Pancreas (tissue), 10 donors: ENCODE results near the gene CLTRN. TPM values are rescaled to one million over a fixed set of nuclear protein-coding genes. Genes with fewer than 3 reads are reported as not detected.

Source experiments
- ATAC-seq, 4 donors: fragments of 200-7000 bp; cut with Tn5 transposase; one replicate each; pipeline versions ENCODE4 v1.8.0 to v1.9.1; 2020; ENCODE audit warnings: mild to moderate bottlenecking in 4 of 4, moderate library complexity in 4 of 4
- DNase-seq, 6 donors: peaks; one replicate each; pipeline ENCODE4 v3.0.0-alpha.2; 2020
- FAIRE-seq: peaks from 2 replicates; lab custom pipeline; 2012; peaks lifted over from hg19 to GRCh38; lab: Jason Lieb, UNC
- H3K27ac ChIP-seq, 4 donors: fragments of 200-600 bp; sonication (generic); 1 replicate in 3 of 4; 2 replicates in 1 of 4; pipeline versions ENCODE4 v1.5.0 to v1.8.0; 2020
- H3K27me3 ChIP-seq, 4 donors: fragments of 200-600 bp; one replicate each; pipeline ENCODE4 v1.8.0; 2021
- H3K36me3 ChIP-seq, 3 donors: fragments of 200-600 bp; sonication (generic) in 1 of 3; one replicate each; pipeline versions ENCODE4 v1.5.0 to v1.8.0; 2020 to 2021
- H3K4me1 ChIP-seq, 3 donors: fragments of 200-600 bp; one replicate each; pipeline ENCODE4 v1.8.0; 2021
- H3K4me3 ChIP-seq, 4 donors: fragments of 200-600 bp; sonication (generic) in 2 of 4; one replicate each; pipeline versions ENCODE4 v1.5.0 to v1.8.0; 2020 to 2021
- H3K9me3 ChIP-seq, 4 donors: fragments of 200-600 bp; one replicate each; pipeline ENCODE4 v1.8.0; 2021
- CTCF ChIP-seq, 4 donors: fragments of 200-600 bp; sonication (generic) in 3 of 4; IDR thresholded peaks; one replicate each; pipeline versions ENCODE4 v1.5.0 to v1.8.0; 2021; ENCODE audit warnings: antibody characterized with exemption in 4 of 4
- WGBS, 2 donors: extraction: QIAGEN DNeasy Blood & Tissue Kit; methylation state at CpG; one replicate each; pipeline ENCODE4 v1.1.7; 2013; 5-methylcytosine and 5-hydroxymethylcytosine counted together
- intact Hi-C, 3 donors: fragments of 100-400 bp; cut with DNase I; formaldehyde crosslinking; loops; one replicate each; pipeline versions ENCODE4 v1.11.1 to v1.14.2; 2022
- polyA plus RNA-seq, 2 donors: library from polyadenylated mRNA; stranded (reverse); fragments of 200-250 nt; gene quantifications; one replicate each; pipeline ENCODE4 v1.2.3, GENCODE V29; 2013
- total RNA-seq, 6 donors: library from RNA; stranded (reverse); fragmentation: NEBNext Ultra II Directional in 4 of 6; extraction: Animal tissue kit (Norgen Biotek cat#: 25700) in 4 of 6; gene quantifications; one replicate each; pipeline versions ENCODE4 v1.2.1 to v1.2.4, GENCODE V29; 2021 to 2023
- donor health status: healthy with polysubstance abuse.
- donor health status: DM: no; HTN: no; CAD: no; lungs with moderate emphysema.
- donor health status: DM: no; HTN: no; CAD: no.
- donor health status: control.
- donor health status: control.
- donor health status: Bipolar disorder and iron deficiency.
- donor health status: DM: yes; HTN: yes; CAD: no.
- donor health status: DM: no; HTN: no; CAD: no.
- donor health status: DM: no; HTN: no; CAD: no.
- donor health status: DM: yes; HTN: yes; CAD: no.

CLTRN gene
- total and polyA plus RNA-seq, 8 donors = 0.79 to 14.6 (median 2.6) TPM

- DNase-seq (no peak), ATAC-seq (no peak), FAIRE-seq (no peak)
- Histone ChIP-seq H3K36me3 (no peaks in the 10 kb centered on the region), H3K4me1 (no peaks in the 10 kb centered on the region), H3K27me3 (peaks cover 0 to 26% (median 0%) of the 10 kb centered on the region in 4 donors), H3K4me3 (no peak overlapping the region), H3K9me3 (no peaks in the 10 kb centered on the region), H3K27ac (no peak overlapping the region)
- 55 to 77% methylated on average over 4 of the region's 4 CpGs for WGBS, 2 donors
- intact Hi-C loops = no loop called here
- no peak for TF ChIP-seq CTCF (IDR thresholded peaks at IDR 0.05)
Measured at GRCh38 chrX:15599461-15599860, 65.1 kb downstream of the CLTRN start.

- H3K9me3 ChIP-seq = no peaks in the 10 kb centered on the region
- no peak for FAIRE-seq
- H3K27me3 ChIP-seq = peaks cover 0 to 26% (median 3%) of the 10 kb centered on the region in 4 donors
- TF ChIP-seq CTCF (IDR thresholded peaks at IDR 0.05) = no peak
- no peak overlapping the region for H3K4me3 ChIP-seq
- intact Hi-C loops = no loop called here
- ATAC-seq = no peak
- no peaks in the 10 kb centered on the region for H3K4me1 ChIP-seq
- no peaks in the 10 kb centered on the region for H3K36me3 ChIP-seq
- WGBS, 2 donors = 78 to 79% methylated on average over 3 of the region's 3 CpGs
- DNase-seq = no peak
- no peak overlapping the region for H3K27ac ChIP-seq
Measured at GRCh38 chrX:15598026-15598425, 66.6 kb downstream of the CLTRN start.

- Histone ChIP-seq H3K36me3 (no peaks in the 10 kb centered on the region), H3K27ac (no peak overlapping the region), H3K4me1 (no peaks in the 10 kb centered on the region), H3K4me3 (no peak overlapping the region), H3K9me3 (no peaks in the 10 kb centered on the region), H3K27me3 (peaks cover 0 to 26% (median 3%) of the 10 kb centered on the region in 4 donors)
- WGBS, 2 donors = 27 to 40% methylated on average over 2 of the region's 2 CpGs
- ATAC-seq (no peak), FAIRE-seq (no peak), DNase-seq (no peak)
- no peak for TF ChIP-seq CTCF (IDR thresholded peaks at IDR 0.05)
- intact Hi-C loops = no loop called here
Measured at GRCh38 chrX:15594371-15594770, 70.2 kb downstream of the CLTRN start.

GRCh38 chrX:15579778-15580747 is 84.5 kb downstream of the CLTRN start:
- Histone ChIP-seq H3K9me3 (no peaks in the 10 kb centered on the region), H3K4me1 (peaks cover 0 to 8% (median 0%) of the 10 kb centered on the region in 3 donors), H3K27me3 (peaks cover 0 to 12% (median 2%) of the 10 kb centered on the region in 4 donors), H3K4me3 (no peak overlapping the region), H3K27ac (no peak overlapping the region), H3K36me3 (no peaks in the 10 kb centered on the region)
- FAIRE-seq (no peak), DNase-seq (peak in 5 of 6 donors; percentile 5 to 53 (median 18)), ATAC-seq (peak; percentile 85 to 92 (median 90))
- WGBS, 2 donors = 56 to 58% methylated on average over 5 of the region's 5 CpGs
- no peak for TF ChIP-seq CTCF (IDR thresholded peaks at IDR 0.05)
- intact Hi-C loops = loop anchor here in 1 of 3 donors (10.0 kb wide), 1 partner anchor 65 kb away; no protein-coding TSS in a partner anchor

Other genes starting within 250 kb of the CLTRN start
- 1 to 10 TPM; 1.1 to 2.4 (median 1.7) TPM for gene PIR, start 171.5 kb downstream of the CLTRN start, total RNA-seq
- 1 to 10 TPM; 3.0 to 7.0 TPM for gene PIR, start 171.5 kb downstream of the CLTRN start, polyA plus RNA-seq
- gene BMX, start 164.0 kb downstream of the CLTRN start, total RNA-seq = 1 to 10 TPM in 1 of 6 donors, under 1 TPM in 5; 0.28 to 3.2 (median 0.48) TPM
- gene BMX, start 164.0 kb downstream of the CLTRN start, polyA plus RNA-seq = under 1 TPM; 0.27 to 0.73 TPM
- gene ACE2, start 63.8 kb downstream of the CLTRN start, total RNA-seq = 1 to 10 TPM in 4 of 6 donors, under 1 TPM in 2; 0.63 to 3.4 (median 2.0) TPM
- 1 to 10 TPM in 1 of 2 donors, under 1 TPM in 1; 0.49 to 2.6 TPM for gene ACE2, start 63.8 kb downstream of the CLTRN start, polyA plus RNA-seq
- gene CA5B, start 73.5 kb upstream of the CLTRN start, total RNA-seq = 1 to 10 TPM; 3.7 to 7.9 (median 5.2) TPM
- gene CA5B, start 73.5 kb upstream of the CLTRN start, polyA plus RNA-seq = 1 to 10 TPM; 1.9 to 2.6 TPM
- gene ZRSR2, start 125.7 kb upstream of the CLTRN start, total RNA-seq = 1 to 10 TPM; 3.0 to 7.1 (median 4.8) TPM
- gene ZRSR2, start 125.7 kb upstream of the CLTRN start, polyA plus RNA-seq = 10 to 100 TPM; 15.2 to 33.1 TPM
- gene AP1S2, start 190.0 kb upstream of the CLTRN start, total RNA-seq = 10 to 100 TPM in 2 of 6 donors, 1 to 10 TPM in 4; 4.8 to 17.5 (median 6.8) TPM
- gene AP1S2, start 190.0 kb upstream of the CLTRN start, polyA plus RNA-seq = 1 to 10 TPM; 4.0 to 8.3 TPM